ENCODE data around the gene C8A.

C8A gene

GRCh38 chr1:56838759-56839158 lies 15.8 kb upstream of the C8A start:
- Histone ChIP-seq H3K9me3 (ENCODE audit: control insufficient read depth in 1 of 2, low read length in 2 of 2) (peaks cover 6 to 8% of the 10 kb centered on the region in 2 donors), H3K27ac (ENCODE audit: low read length) (no peak overlapping the region), H3K4me1 (ENCODE audit: control insufficient read depth in 1 of 2, insufficient read depth in 2 of 2, low read length in 2 of 2) (no peaks in the 10 kb centered on the region), H3K4me3 (ENCODE audit: low read depth in 1 of 2, low read length in 2 of 2) (no peak overlapping the region), H3K27me3 (ENCODE audit: low read depth, low read length) (no peaks in the 10 kb centered on the region), H3K36me3 (ENCODE audit: control insufficient read depth in 1 of 2, insufficient read depth in 2 of 2, low read length in 2 of 2) (no peaks in the 10 kb centered on the region)

DNA sequence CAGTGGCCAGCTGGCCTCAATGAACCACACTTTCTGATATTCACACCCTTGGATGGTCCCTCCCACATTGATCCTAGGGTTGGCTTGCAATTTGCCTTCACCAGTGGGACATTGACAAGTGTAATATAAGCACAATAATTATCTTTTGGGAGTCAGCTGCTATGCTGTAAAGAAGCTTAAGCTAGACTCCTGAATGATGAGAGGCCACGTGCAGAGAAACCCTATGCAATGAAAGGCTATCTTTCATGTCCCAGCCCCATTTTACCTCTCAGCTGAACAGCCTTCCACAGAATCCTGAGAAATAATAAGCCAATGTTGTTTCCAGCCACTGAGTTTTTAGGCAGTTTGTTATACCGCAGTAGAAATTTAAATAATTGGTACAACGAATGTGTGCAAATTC lies 11.1 kb upstream of the C8A start:
- no peaks in the 10 kb centered on the region for H3K36me3 ChIP-seq (ENCODE audit: control insufficient read depth in 1 of 2, insufficient read depth in 2 of 2, low read length in 2 of 2)
- no peaks in the 10 kb centered on the region for H3K4me1 ChIP-seq (ENCODE audit: control insufficient read depth in 1 of 2, insufficient read depth in 2 of 2, low read length in 2 of 2)
- H3K9me3 ChIP-seq (ENCODE audit: control insufficient read depth in 1 of 2, low read length in 2 of 2) = peaks cover 6 to 8% of the 10 kb centered on the region in 2 donors

GRCh38 chr1:56844545-56845136 lies 10.0 kb upstream of the C8A start:
- no peaks in the 10 kb centered on the region for H3K36me3 ChIP-seq (ENCODE audit: control insufficient read depth in 1 of 2, insufficient read depth in 2 of 2, low read length in 2 of 2)
- H3K27ac ChIP-seq (ENCODE audit: low read length) = no peak overlapping the region
- no peaks in the 10 kb centered on the region for H3K27me3 ChIP-seq (ENCODE audit: low read depth, low read length)
- no peak overlapping the region for H3K4me3 ChIP-seq (ENCODE audit: low read depth in 1 of 2, low read length in 2 of 2)
- no peaks in the 10 kb centered on the region for H3K4me1 ChIP-seq (ENCODE audit: control insufficient read depth in 1 of 2, insufficient read depth in 2 of 2, low read length in 2 of 2)
- H3K9me3 ChIP-seq (ENCODE audit: control insufficient read depth in 1 of 2, low read length in 2 of 2) = peaks cover 4 to 5% of the 10 kb centered on the region in 2 donors

More for the DNA sequence above, 11.1 kb upstream of the C8A start:
- no peak overlapping the region for H3K4me3 ChIP-seq (ENCODE audit: low read depth in 1 of 2, low read length in 2 of 2)
- H3K27me3 ChIP-seq (ENCODE audit: low read depth, low read length) = no peaks in the 10 kb centered on the region
- no peak overlapping the region for H3K27ac ChIP-seq (ENCODE audit: low read length)

GRCh38 chr1:56845343-56845742 lies 9.3 kb upstream of the C8A start:
- Histone ChIP-seq H3K36me3 (ENCODE audit: control insufficient read depth in 1 of 2, insufficient read depth in 2 of 2, low read length in 2 of 2) (no peaks in the 10 kb centered on the region), H3K4me1 (ENCODE audit: control insufficient read depth in 1 of 2, insufficient read depth in 2 of 2, low read length in 2 of 2) (no peaks in the 10 kb centered on the region), H3K27me3 (ENCODE audit: low read depth, low read length) (no peaks in the 10 kb centered on the region), H3K9me3 (ENCODE audit: control insufficient read depth in 1 of 2, low read length in 2 of 2) (no peaks in the 10 kb centered on the region), H3K27ac (ENCODE audit: low read length) (no peak overlapping the region), H3K4me3 (ENCODE audit: low read depth in 1 of 2, low read length in 2 of 2) (no peak overlapping the region)

DNA sequence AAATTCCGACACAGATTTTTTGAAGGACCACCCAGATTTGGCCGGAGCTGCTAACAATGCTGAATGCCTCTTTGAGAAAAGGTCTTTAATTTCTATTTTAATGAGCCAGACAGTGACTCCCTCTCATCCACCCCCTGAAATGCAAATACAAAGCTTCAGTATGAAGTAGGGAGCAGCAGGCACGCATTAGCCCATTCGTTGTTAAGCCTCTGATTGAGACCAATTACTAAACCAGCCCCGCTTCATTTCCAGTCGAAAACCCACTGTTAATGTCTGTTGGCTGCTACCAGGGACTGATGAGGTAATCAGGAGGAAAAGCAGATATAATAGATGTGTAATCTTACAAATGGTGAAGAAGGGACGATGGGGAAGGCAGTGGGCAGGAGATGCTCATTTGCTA lies 4.8 kb upstream of the C8A start:
- Histone ChIP-seq H3K4me1 (ENCODE audit: control insufficient read depth in 1 of 2, insufficient read depth in 2 of 2, low read length in 2 of 2) (no peaks in the 10 kb centered on the region), H3K27ac (ENCODE audit: low read length) (no peak overlapping the region), H3K27me3 (ENCODE audit: low read depth, low read length) (no peaks in the 10 kb centered on the region), H3K36me3 (ENCODE audit: control insufficient read depth in 1 of 2, insufficient read depth in 2 of 2, low read length in 2 of 2) (no peaks in the 10 kb centered on the region), H3K4me3 (ENCODE audit: low read depth in 1 of 2, low read length in 2 of 2) (no peak overlapping the region), H3K9me3 (ENCODE audit: control insufficient read depth in 1 of 2, low read length in 2 of 2) (no peaks in the 10 kb centered on the region)

DNA sequence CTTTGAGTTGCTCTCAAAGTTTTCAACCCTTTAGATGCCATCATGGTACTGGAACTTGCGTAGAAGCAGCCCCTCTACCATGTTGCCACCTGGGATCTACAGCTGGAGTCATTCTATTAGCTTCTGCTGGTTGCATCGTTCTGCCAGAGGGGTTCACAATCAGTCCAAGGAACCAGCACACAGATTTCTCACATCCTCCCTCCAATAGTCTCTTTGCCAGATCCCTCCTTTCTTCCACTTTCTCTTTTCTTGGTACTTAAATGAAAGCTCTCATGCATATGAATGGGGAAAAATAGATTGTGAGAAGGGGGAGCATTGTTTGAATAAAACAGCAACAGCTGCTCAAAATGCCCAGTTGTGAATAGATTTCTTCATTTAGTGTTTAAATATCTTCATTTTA lies 4.2 kb upstream of the C8A start:
- Histone ChIP-seq H3K4me1 (ENCODE audit: control insufficient read depth in 1 of 2, insufficient read depth in 2 of 2, low read length in 2 of 2) (no peaks in the 10 kb centered on the region), H3K9me3 (ENCODE audit: control insufficient read depth in 1 of 2, low read length in 2 of 2) (no peaks in the 10 kb centered on the region), H3K4me3 (ENCODE audit: low read depth in 1 of 2, low read length in 2 of 2) (no peak overlapping the region), H3K27ac (ENCODE audit: low read length) (no peak overlapping the region), H3K27me3 (ENCODE audit: low read depth, low read length) (no peaks in the 10 kb centered on the region), H3K36me3 (ENCODE audit: control insufficient read depth in 1 of 2, insufficient read depth in 2 of 2, low read length in 2 of 2) (no peaks in the 10 kb centered on the region)

DNA sequence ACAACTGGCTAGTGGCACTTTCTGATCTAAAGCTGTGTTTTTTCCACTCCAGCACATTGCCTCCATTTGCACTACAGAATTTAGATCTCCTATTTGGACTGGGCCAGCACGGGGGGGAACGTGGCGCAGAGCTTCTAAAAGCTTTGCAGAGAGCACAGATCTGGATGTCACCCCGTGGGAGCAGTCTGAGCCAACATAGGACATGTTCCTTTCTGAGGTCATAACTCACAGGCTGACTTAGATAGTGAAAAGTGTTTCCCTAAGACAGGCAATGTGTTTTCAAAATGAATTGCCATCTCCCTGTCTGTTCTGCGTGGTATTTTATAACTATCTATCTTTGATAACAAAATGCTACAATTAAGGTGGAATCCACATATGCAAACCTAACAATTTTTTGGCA lies 3.7 kb upstream of the C8A start:
- no peaks in the 10 kb centered on the region for H3K4me1 ChIP-seq (ENCODE audit: control insufficient read depth in 1 of 2, insufficient read depth in 2 of 2, low read length in 2 of 2)
- H3K27ac ChIP-seq (ENCODE audit: low read length) = no peak overlapping the region
- no peaks in the 10 kb centered on the region for H3K9me3 ChIP-seq (ENCODE audit: control insufficient read depth in 1 of 2, low read length in 2 of 2)
- H3K4me3 ChIP-seq (ENCODE audit: low read depth in 1 of 2, low read length in 2 of 2) = no peak overlapping the region
- H3K36me3 ChIP-seq (ENCODE audit: control insufficient read depth in 1 of 2, insufficient read depth in 2 of 2, low read length in 2 of 2) = no peaks in the 10 kb centered on the region
- no peaks in the 10 kb centered on the region for H3K27me3 ChIP-seq (ENCODE audit: low read depth, low read length)

DNA sequence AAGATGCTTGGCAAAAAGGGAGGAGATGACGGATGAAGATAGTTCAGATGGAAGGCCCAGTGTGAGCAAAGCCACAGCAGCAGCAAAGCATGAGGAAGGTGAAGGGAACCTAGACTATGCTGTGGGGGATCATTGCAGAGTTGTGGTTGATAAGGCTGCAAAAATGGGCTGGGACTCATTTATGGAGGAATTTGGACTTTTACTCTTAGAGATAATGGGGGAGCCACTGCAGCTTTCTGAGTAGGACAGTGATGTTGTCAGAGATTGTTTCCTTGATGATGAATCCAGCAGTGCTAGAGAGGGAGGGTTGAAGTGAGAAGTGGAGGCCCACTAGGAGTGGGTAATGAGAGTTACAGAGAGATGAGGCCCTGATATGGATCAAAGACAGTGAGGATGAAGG lies 2.1 kb upstream of the C8A start:
- Histone ChIP-seq H3K9me3 (ENCODE audit: control insufficient read depth in 1 of 2, low read length in 2 of 2) (no peaks in the 10 kb centered on the region), H3K4me3 (ENCODE audit: low read depth in 1 of 2, low read length in 2 of 2) (no peak overlapping the region), H3K4me1 (ENCODE audit: control insufficient read depth in 1 of 2, insufficient read depth in 2 of 2, low read length in 2 of 2) (no peaks in the 10 kb centered on the region), H3K36me3 (ENCODE audit: control insufficient read depth in 1 of 2, insufficient read depth in 2 of 2, low read length in 2 of 2) (no peaks in the 10 kb centered on the region), H3K27ac (ENCODE audit: low read length) (no peak overlapping the region), H3K27me3 (ENCODE audit: low read depth, low read length) (no peaks in the 10 kb centered on the region)

DNA sequence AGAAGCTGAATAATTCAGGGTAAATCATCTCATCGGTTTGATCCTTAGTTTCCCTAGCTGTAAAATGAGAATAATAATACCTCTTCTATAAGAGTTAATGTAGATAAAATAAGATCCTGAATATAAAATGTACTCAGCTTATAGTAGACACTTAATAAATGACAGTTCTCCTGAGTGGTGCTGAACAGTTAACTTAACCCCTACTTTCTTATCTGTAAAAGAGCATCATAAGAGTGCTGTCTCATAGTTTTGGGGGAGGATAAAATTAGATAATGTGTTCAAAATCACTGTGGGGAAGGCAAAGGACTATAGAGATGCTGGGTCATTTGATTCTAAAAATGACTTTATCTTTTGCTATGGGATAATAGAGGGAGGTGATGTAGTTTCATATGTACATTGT lies 593 bp downstream of the C8A start:
- no peaks in the 10 kb centered on the region for H3K27me3 ChIP-seq (ENCODE audit: low read depth, low read length)
- H3K27ac ChIP-seq (ENCODE audit: low read length) = no peak overlapping the region
- H3K4me3 ChIP-seq (ENCODE audit: low read depth in 1 of 2, low read length in 2 of 2) = no peak overlapping the region
- H3K4me1 ChIP-seq (ENCODE audit: control insufficient read depth in 1 of 2, insufficient read depth in 2 of 2, low read length in 2 of 2) = no peaks in the 10 kb centered on the region
- H3K36me3 ChIP-seq (ENCODE audit: control insufficient read depth in 1 of 2, insufficient read depth in 2 of 2, low read length in 2 of 2) = no peaks in the 10 kb centered on the region
- H3K9me3 ChIP-seq (ENCODE audit: control insufficient read depth in 1 of 2, low read length in 2 of 2) = no peaks in the 10 kb centered on the region

GRCh38 chr1:56856186-56856585 lies 1.6 kb downstream of the C8A start:
- Histone ChIP-seq H3K9me3 (ENCODE audit: control insufficient read depth in 1 of 2, low read length in 2 of 2) (no peaks in the 10 kb centered on the region), H3K27me3 (ENCODE audit: low read depth, low read length) (no peaks in the 10 kb centered on the region), H3K36me3 (ENCODE audit: control insufficient read depth in 1 of 2, insufficient read depth in 2 of 2, low read length in 2 of 2) (no peaks in the 10 kb centered on the region), H3K27ac (ENCODE audit: low read length) (no peak overlapping the region), H3K4me3 (ENCODE audit: low read depth in 1 of 2, low read length in 2 of 2) (no peak overlapping the region), H3K4me1 (ENCODE audit: control insufficient read depth in 1 of 2, insufficient read depth in 2 of 2, low read length in 2 of 2) (no peaks in the 10 kb centered on the region)

- Histone ChIP-seq H3K4me1 (ENCODE audit: control insufficient read depth in 1 of 2, insufficient read depth in 2 of 2, low read length in 2 of 2) (no peaks in the 10 kb centered on the region), H3K9me3 (ENCODE audit: control insufficient read depth in 1 of 2, low read length in 2 of 2) (no peaks in the 10 kb centered on the region), H3K27me3 (ENCODE audit: low read depth, low read length) (no peaks in the 10 kb centered on the region)
These were observed 4.7 kb downstream of the C8A start for GRCh38 chr1:56859287-56859686.

DNA sequence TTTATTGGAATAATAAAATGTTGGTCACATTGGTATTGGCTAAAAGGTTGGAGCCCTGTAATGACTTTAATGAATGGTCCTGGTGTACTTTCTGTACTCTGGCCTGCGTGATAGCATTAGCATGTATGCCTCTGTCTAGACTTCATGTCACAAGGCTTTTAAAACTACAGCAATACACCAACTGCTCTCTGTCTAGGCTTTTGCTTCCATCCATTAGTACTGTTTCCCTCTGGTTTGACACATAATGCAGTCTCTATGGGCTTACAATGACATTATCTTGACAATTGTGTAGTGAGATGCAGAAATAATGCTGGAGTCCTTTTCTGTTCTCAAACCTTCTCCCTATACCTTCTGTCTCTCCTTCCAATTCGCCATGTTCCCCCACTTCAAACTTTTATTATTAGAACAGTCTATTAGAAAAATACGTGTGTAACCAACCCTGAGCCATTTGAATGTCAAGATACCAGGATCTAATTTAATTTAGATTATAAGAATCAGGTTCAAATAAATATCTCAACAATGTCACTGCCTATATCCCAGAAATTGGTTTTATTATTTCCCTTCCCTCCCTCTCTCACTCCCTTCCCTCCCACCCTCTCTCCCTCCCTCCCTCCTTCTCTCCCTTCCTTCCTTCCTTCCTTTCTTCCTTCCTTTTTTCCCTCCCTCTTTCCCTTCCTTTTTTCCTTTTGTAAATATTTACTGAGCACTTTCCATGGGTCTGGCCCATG lies 8.8 kb downstream of the C8A start:
- no peak overlapping the region for H3K27ac ChIP-seq (ENCODE audit: low read length)
- no peak overlapping the region for H3K4me3 ChIP-seq (ENCODE audit: low read depth in 1 of 2, low read length in 2 of 2)
- H3K27me3 ChIP-seq (ENCODE audit: low read depth, low read length) = no peaks in the 10 kb centered on the region
- H3K36me3 ChIP-seq (ENCODE audit: control insufficient read depth in 1 of 2, insufficient read depth in 2 of 2, low read length in 2 of 2) = no peaks in the 10 kb centered on the region
- no peaks in the 10 kb centered on the region for H3K4me1 ChIP-seq (ENCODE audit: control insufficient read depth in 1 of 2, insufficient read depth in 2 of 2, low read length in 2 of 2)
- H3K9me3 ChIP-seq (ENCODE audit: control insufficient read depth in 1 of 2, low read length in 2 of 2) = no peaks in the 10 kb centered on the region

More at GRCh38 chr1:56859287-56859686, 4.7 kb downstream of the C8A start:
- H3K4me3 ChIP-seq (ENCODE audit: low read depth in 1 of 2, low read length in 2 of 2) = no peak overlapping the region
- no peaks in the 10 kb centered on the region for H3K36me3 ChIP-seq (ENCODE audit: control insufficient read depth in 1 of 2, insufficient read depth in 2 of 2, low read length in 2 of 2)
- no peak overlapping the region for H3K27ac ChIP-seq (ENCODE audit: low read length)
